Measurements from ENCODE around the gene NUP50. TPM values are rescaled to one million over a fixed set of nuclear protein-coding genes. Genes with fewer than 3 reads are reported as not detected.

NUP50 gene
- total RNA-seq, 1 donor from 2014 or later: 76.9 TPM

- peaks cover 12% of the 10 kb centered on the region for H3K4me1 ChIP-seq
- intact Hi-C loops (cut with DNase I): no loop called here
- TF ChIP-seq CTCF (IDR thresholded peaks at IDR 0.05): no peak
- TF ChIP-seq POLR2A (IDR thresholded peaks at IDR 0.05): no peak
- TF ChIP-seq POLR2AphosphoS5 (IDR thresholded peaks at IDR 0.05; ENCODE audit: insufficient read depth in 1 of 2, low read depth in 1 of 2): no peak
- no peaks in the 10 kb centered on the region for H3K36me3 ChIP-seq
- no peaks in the 10 kb centered on the region for H3K27me3 ChIP-seq
- no peaks in the 10 kb centered on the region for H3K9me3 ChIP-seq
- no peak for DNase-seq (ENCODE audit: extremely low spot score in 2 of 2)
- H3K27ac ChIP-seq: no peak overlapping the region
- no peak overlapping the region for H3K4me3 ChIP-seq
Observed at GRCh38 chr22:45125188-45125587, 38.5 kb upstream of the NUP50 start.

- no peak for DNase-seq (ENCODE audit: extremely low spot score in 2 of 2)
- H3K36me3 ChIP-seq: peaks cover 0 to 6% of the 10 kb centered on the region in 2 donors
- H3K4me1 ChIP-seq: peaks cover 12% of the 10 kb centered on the region
- TF ChIP-seq POLR2A (IDR thresholded peaks at IDR 0.05) (no peak), CTCF (IDR thresholded peaks at IDR 0.05) (no peak), POLR2AphosphoS5 (IDR thresholded peaks at IDR 0.05; ENCODE audit: insufficient read depth in 1 of 2, low read depth in 1 of 2) (no peak)
- H3K4me3 ChIP-seq: no peak overlapping the region
- H3K9me3 ChIP-seq: no peaks in the 10 kb centered on the region
- no peaks in the 10 kb centered on the region for H3K27me3 ChIP-seq
- no peak overlapping the region for H3K27ac ChIP-seq
- intact Hi-C loops (cut with DNase I): no loop called here
Observed at GRCh38 chr22:45127866-45128265, 35.9 kb upstream of the NUP50 start.

GRCh38 chr22:45129703-45130524 is 33.8 kb upstream of the NUP50 start:
- intact Hi-C loops (cut with DNase I): no loop called here
- H3K4me3 ChIP-seq: no peak overlapping the region
- H3K4me1 ChIP-seq: peaks cover 7% of the 10 kb centered on the region
- TF ChIP-seq POLR2A (IDR thresholded peaks at IDR 0.05) (no peak), POLR2AphosphoS5 (IDR thresholded peaks at IDR 0.05; ENCODE audit: insufficient read depth in 1 of 2, low read depth in 1 of 2) (no peak), CTCF (IDR thresholded peaks at IDR 0.05) (no peak)
- H3K36me3 ChIP-seq: peaks cover 0 to 27% of the 10 kb centered on the region in 2 donors
- no peak overlapping the region for H3K27ac ChIP-seq
- DNase-seq (ENCODE audit: extremely low spot score in 2 of 2): peak in 1 of 2 donors; percentile 11
- peaks cover 12% of the 10 kb centered on the region for H3K9me3 ChIP-seq
- H3K27me3 ChIP-seq: no peaks in the 10 kb centered on the region

- TF ChIP-seq POLR2AphosphoS5 (IDR thresholded peaks at IDR 0.05; ENCODE audit: insufficient read depth in 1 of 2, low read depth in 1 of 2): no peak
- no peak for TF ChIP-seq POLR2A (IDR thresholded peaks at IDR 0.05)
- TF ChIP-seq CTCF (IDR thresholded peaks at IDR 0.05): no peak
- H3K36me3 ChIP-seq: peaks cover 0 to 27% of the 10 kb centered on the region in 2 donors
- intact Hi-C loops (cut with DNase I): no loop called here
- no peaks in the 10 kb centered on the region for H3K4me1 ChIP-seq
- H3K27me3 ChIP-seq: no peaks in the 10 kb centered on the region
- H3K27ac ChIP-seq: no peak overlapping the region
- peak in 1 of 2 donors; percentile 8 for DNase-seq (ENCODE audit: extremely low spot score in 2 of 2)
- H3K4me3 ChIP-seq: no peak overlapping the region
- H3K9me3 ChIP-seq: peaks cover 12% of the 10 kb centered on the region
Observed at GRCh38 chr22:45130891-45131290, 32.8 kb upstream of the NUP50 start.

- H3K36me3 ChIP-seq: peaks cover 0 to 27% of the 10 kb centered on the region in 2 donors
- TF ChIP-seq CTCF (IDR thresholded peaks at IDR 0.05) (no peak), POLR2A (IDR thresholded peaks at IDR 0.05) (no peak), POLR2AphosphoS5 (IDR thresholded peaks at IDR 0.05; ENCODE audit: insufficient read depth in 1 of 2, low read depth in 1 of 2) (no peak)
- DNase-seq (ENCODE audit: extremely low spot score in 2 of 2): no peak
- no peaks in the 10 kb centered on the region for H3K27me3 ChIP-seq
- no peak overlapping the region for H3K27ac ChIP-seq
- intact Hi-C loops (cut with DNase I): no loop called here
- H3K4me3 ChIP-seq: no peak overlapping the region
- H3K9me3 ChIP-seq: peaks cover 12% of the 10 kb centered on the region
- no peaks in the 10 kb centered on the region for H3K4me1 ChIP-seq
Observed at GRCh38 chr22:45131749-45132148, 32.0 kb upstream of the NUP50 start.

All from vagina (tissue), 2 donors.